Activated naive CD4-positive, alpha-beta T cell treated with anti-CD3 and anti-CD28 coated beads, Interleukin-2, amount 50 U/mL, for 24 hours (primary cell): ENCODE data around the gene TNFRSF25.
"Not testable (repeated sequence)": the region's sequence is repeated elsewhere in the genome, so short reads cannot be mapped to it uniquely, and the experiment has no call there.

ENCODE experiments used
- H3K27ac Mint-ChIP-seq: one replicate; pipeline ENCODE4 v1.8.0; 2021; ENCODE audit warnings: mild to moderate bottlenecking, mixed read lengths
- H3K27me3 Mint-ChIP-seq: one replicate; pipeline ENCODE4 v1.8.0; 2021; ENCODE audit warnings: mixed read lengths
- H3K36me3 Mint-ChIP-seq: one replicate; pipeline ENCODE4 v1.8.0; 2021; ENCODE audit warnings: mixed read lengths
- H3K4me1 Mint-ChIP-seq: one replicate; pipeline ENCODE4 v1.8.0; 2021; ENCODE audit warnings: mixed read lengths
- H3K4me3 Mint-ChIP-seq: one replicate; pipeline ENCODE4 v1.8.0; 2021; ENCODE audit warnings: mild to moderate bottlenecking, mixed read lengths
- H3K9me3 Mint-ChIP-seq: one replicate; pipeline ENCODE4 v1.8.0; 2021; ENCODE audit warnings: mixed read lengths

Gene TNFRSF25

GRCh38 chr1:6444377-6444776 lies 21.6 kb downstream of the TNFRSF25 start:
- Mint-ChIP-seq H3K4me3 (no peak overlapping the region), H3K4me1 (peaks cover 20% of the 10 kb centered on the region), H3K27me3 (peaks cover 24% of the 10 kb centered on the region), H3K36me3 (no peaks in the 10 kb centered on the region), H3K27ac (no peak overlapping the region), H3K9me3 (no peaks in the 10 kb centered on the region)

- H3K27me3 Mint-ChIP-seq: peaks cover 24% of the 10 kb centered on the region
- no peak overlapping the region for H3K27ac Mint-ChIP-seq
Observed at GRCh38 chr1:6443339-6444115, 22.4 kb downstream of the TNFRSF25 start.

GRCh38 chr1:6441586-6441985 lies 24.4 kb downstream of the TNFRSF25 start:
- H3K36me3 Mint-ChIP-seq: no peaks in the 10 kb centered on the region
- H3K4me1 Mint-ChIP-seq: peaks cover 23% of the 10 kb centered on the region
- H3K9me3 Mint-ChIP-seq: no peaks in the 10 kb centered on the region
- no peak overlapping the region for H3K4me3 Mint-ChIP-seq
- H3K27ac Mint-ChIP-seq: no peak overlapping the region
- peaks cover 28% of the 10 kb centered on the region for H3K27me3 Mint-ChIP-seq

More at GRCh38 chr1:6443339-6444115, 22.4 kb downstream of the TNFRSF25 start:
- H3K9me3 Mint-ChIP-seq: no peaks in the 10 kb centered on the region
- H3K4me3 Mint-ChIP-seq: no peak overlapping the region
- H3K36me3 Mint-ChIP-seq: no peaks in the 10 kb centered on the region
- peaks cover 18% of the 10 kb centered on the region for H3K4me1 Mint-ChIP-seq

GRCh38 chr1:6440198-6441126 lies 25.5 kb downstream of the TNFRSF25 start:
- Mint-ChIP-seq H3K27me3 (peaks cover 24% of the 10 kb centered on the region), H3K4me3 (peak overlapping the region; percentile 60), H3K36me3 (no peaks in the 10 kb centered on the region), H3K4me1 (peaks cover 19% of the 10 kb centered on the region), H3K27ac (no peak overlapping the region), H3K9me3 (no peaks in the 10 kb centered on the region)

- H3K9me3 Mint-ChIP-seq: no peaks in the 10 kb centered on the region
- H3K27me3 Mint-ChIP-seq: peaks cover 18% of the 10 kb centered on the region
- H3K36me3 Mint-ChIP-seq: no peaks in the 10 kb centered on the region
- peak overlapping the region; percentile 82 for H3K27ac Mint-ChIP-seq
- H3K4me3 Mint-ChIP-seq: peak overlapping the region; percentile 51
- H3K4me1 Mint-ChIP-seq: peaks cover 13% of the 10 kb centered on the region
Observed at GRCh38 chr1:6438047-6438525, 27.9 kb downstream of the TNFRSF25 start.

- Mint-ChIP-seq H3K4me1 (peaks cover 13% of the 10 kb centered on the region), H3K27me3 (peaks cover 18% of the 10 kb centered on the region)
- H3K4me3 Mint-ChIP-seq, H3K36me3 Mint-ChIP-seq, H3K9me3 Mint-ChIP-seq, H3K27ac Mint-ChIP-seq: not testable (repeated sequence)
Observed at GRCh38 chr1:6437012-6437700, 28.8 kb downstream of the TNFRSF25 start.

- Mint-ChIP-seq H3K27me3 (peaks cover 15% of the 10 kb centered on the region), H3K4me1 (peaks cover 13% of the 10 kb centered on the region)
- H3K4me3 Mint-ChIP-seq, H3K9me3 Mint-ChIP-seq, H3K27ac Mint-ChIP-seq, H3K36me3 Mint-ChIP-seq: not testable (repeated sequence)
Observed at GRCh38 chr1:6436277-6436676, 29.7 kb downstream of the TNFRSF25 start.

GRCh38 chr1:6435547-6435946 lies 30.4 kb downstream of the TNFRSF25 start:
- Mint-ChIP-seq H3K27me3 (peaks cover 12% of the 10 kb centered on the region), H3K4me1 (peaks cover 13% of the 10 kb centered on the region)

GRCh38 chr1:6435129-6435528 lies 30.8 kb downstream of the TNFRSF25 start:
- H3K4me1 Mint-ChIP-seq: peaks cover 13% of the 10 kb centered on the region
- H3K27me3 Mint-ChIP-seq: peaks cover 12% of the 10 kb centered on the region
- no peaks in the 10 kb centered on the region for H3K9me3 Mint-ChIP-seq
- no peak overlapping the region for H3K4me3 Mint-ChIP-seq
- H3K27ac Mint-ChIP-seq: no peak overlapping the region
- no peaks in the 10 kb centered on the region for H3K36me3 Mint-ChIP-seq

More at GRCh38 chr1:6435547-6435946, 30.4 kb downstream of the TNFRSF25 start:
- H3K9me3 Mint-ChIP-seq: no peaks in the 10 kb centered on the region
- H3K4me3 Mint-ChIP-seq: no peak overlapping the region
- H3K27ac Mint-ChIP-seq: no peak overlapping the region
- no peaks in the 10 kb centered on the region for H3K36me3 Mint-ChIP-seq

- Mint-ChIP-seq H3K36me3 (no peaks in the 10 kb centered on the region), H3K4me3 (no peak overlapping the region), H3K27ac (no peak overlapping the region), H3K4me1 (peaks cover 6% of the 10 kb centered on the region), H3K9me3 (no peaks in the 10 kb centered on the region), H3K27me3 (peaks cover 8% of the 10 kb centered on the region)
Observed at GRCh38 chr1:6434186-6434585, 31.8 kb downstream of the TNFRSF25 start.

- not testable (repeated sequence) for H3K27me3 Mint-ChIP-seq, H3K9me3 Mint-ChIP-seq, H3K36me3 Mint-ChIP-seq, H3K4me1 Mint-ChIP-seq, H3K4me3 Mint-ChIP-seq, H3K27ac Mint-ChIP-seq
Observed at GRCh38 chr1:6431645-6432579, 34.1 kb downstream of the TNFRSF25 start.

- H3K4me3 Mint-ChIP-seq, H3K4me1 Mint-ChIP-seq, H3K9me3 Mint-ChIP-seq, H3K36me3 Mint-ChIP-seq, H3K27ac Mint-ChIP-seq, H3K27me3 Mint-ChIP-seq: not testable (repeated sequence)
Observed at GRCh38 chr1:6429660-6430411, 36.1 kb downstream of the TNFRSF25 start.

- not testable (repeated sequence) for H3K4me3 Mint-ChIP-seq, H3K36me3 Mint-ChIP-seq, H3K9me3 Mint-ChIP-seq, H3K4me1 Mint-ChIP-seq, H3K27me3 Mint-ChIP-seq, H3K27ac Mint-ChIP-seq
Observed at GRCh38 chr1:6428453-6428852, 37.5 kb downstream of the TNFRSF25 start.
